ENCODE data around the gene AOPEP. TPM values are rescaled to one million over a fixed set of nuclear protein-coding genes. Genes with fewer than 3 reads are reported as not detected.
A peak's percentile ranks its signal among the peaks of the same experiment; 100 is the strongest.

AOPEP gene
- polyA plus RNA-seq, 1 of the 3 experiments (the other 2 are of a cell fraction): 54.6 TPM

DNA sequence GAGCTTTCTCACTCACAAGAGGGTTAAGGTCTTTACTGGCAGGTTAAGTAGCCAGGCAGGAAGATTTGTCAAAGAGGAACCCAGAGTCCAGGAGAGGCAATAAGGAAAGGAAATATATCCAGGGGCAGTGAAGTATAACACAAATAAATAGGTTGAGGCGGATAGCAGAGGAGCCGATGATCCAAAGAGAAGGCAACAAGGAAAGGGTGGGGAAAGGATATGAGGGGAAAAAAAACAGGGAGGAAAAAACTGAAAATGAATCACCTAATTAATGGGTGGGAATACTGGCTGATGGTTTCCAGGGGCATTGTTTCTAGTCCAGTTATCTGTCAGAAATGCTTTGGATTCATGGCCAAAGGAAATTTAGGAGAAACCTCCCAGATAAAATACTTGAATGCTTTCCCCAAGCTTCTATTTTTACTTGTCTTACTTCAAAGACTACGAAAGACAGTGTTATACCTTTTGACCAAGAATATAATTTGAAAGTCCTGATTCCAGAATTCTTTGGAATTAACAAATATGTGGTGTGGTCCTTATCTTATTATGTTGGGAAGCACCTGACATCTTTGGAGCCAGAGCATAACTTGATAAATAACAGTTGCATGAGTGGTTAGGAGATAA lies 146.5 kb downstream of the AOPEP start (continued):
- TF ChIP-seq, protein P1, sequence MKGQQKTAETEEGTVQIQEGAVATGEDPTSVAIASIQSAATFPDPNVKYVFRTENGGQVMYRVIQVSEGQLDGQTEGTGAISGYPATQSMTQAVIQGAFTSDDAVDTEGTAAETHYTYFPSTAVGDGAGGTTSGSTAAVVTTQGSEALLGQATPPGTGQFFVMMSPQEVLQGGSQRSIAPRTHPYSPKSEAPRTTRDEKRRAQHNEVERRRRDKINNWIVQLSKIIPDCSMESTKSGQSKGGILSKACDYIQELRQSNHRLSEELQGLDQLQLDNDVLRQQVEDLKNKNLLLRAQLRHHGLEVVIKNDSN (IDR thresholded peaks at IDR 0.05; ENCODE audit: borderline replicate concordance, low read depth): no peak; the same call in 1 of the 2 replicates
- no peak; the same call in 1 of the 2 replicates for TF ChIP-seq FOXM1 (IDR thresholded peaks at IDR 0.05; ENCODE audit: low read depth)
- TF ChIP-seq, protein P2, sequence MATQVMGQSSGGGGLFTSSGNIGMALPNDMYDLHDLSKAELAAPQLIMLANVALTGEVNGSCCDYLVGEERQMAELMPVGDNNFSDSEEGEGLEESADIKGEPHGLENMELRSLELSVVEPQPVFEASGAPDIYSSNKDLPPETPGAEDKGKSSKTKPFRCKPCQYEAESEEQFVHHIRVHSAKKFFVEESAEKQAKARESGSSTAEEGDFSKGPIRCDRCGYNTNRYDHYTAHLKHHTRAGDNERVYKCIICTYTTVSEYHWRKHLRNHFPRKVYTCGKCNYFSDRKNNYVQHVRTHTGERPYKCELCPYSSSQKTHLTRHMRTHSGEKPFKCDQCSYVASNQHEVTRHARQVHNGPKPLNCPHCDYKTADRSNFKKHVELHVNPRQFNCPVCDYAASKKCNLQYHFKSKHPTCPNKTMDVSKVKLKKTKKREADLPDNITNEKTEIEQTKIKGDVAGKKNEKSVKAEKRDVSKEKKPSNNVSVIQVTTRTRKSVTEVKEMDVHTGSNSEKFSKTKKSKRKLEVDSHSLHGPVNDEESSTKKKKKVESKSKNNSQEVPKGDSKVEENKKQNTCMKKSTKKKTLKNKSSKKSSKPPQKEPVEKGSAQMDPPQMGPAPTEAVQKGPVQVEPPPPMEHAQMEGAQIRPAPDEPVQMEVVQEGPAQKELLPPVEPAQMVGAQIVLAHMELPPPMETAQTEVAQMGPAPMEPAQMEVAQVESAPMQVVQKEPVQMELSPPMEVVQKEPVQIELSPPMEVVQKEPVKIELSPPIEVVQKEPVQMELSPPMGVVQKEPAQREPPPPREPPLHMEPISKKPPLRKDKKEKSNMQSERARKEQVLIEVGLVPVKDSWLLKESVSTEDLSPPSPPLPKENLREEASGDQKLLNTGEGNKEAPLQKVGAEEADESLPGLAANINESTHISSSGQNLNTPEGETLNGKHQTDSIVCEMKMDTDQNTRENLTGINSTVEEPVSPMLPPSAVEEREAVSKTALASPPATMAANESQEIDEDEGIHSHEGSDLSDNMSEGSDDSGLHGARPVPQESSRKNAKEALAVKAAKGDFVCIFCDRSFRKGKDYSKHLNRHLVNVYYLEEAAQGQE (IDR thresholded peaks at IDR 0.05; ENCODE audit: low read depth, low read length): no peak
- TF ChIP-seq, protein P3, sequence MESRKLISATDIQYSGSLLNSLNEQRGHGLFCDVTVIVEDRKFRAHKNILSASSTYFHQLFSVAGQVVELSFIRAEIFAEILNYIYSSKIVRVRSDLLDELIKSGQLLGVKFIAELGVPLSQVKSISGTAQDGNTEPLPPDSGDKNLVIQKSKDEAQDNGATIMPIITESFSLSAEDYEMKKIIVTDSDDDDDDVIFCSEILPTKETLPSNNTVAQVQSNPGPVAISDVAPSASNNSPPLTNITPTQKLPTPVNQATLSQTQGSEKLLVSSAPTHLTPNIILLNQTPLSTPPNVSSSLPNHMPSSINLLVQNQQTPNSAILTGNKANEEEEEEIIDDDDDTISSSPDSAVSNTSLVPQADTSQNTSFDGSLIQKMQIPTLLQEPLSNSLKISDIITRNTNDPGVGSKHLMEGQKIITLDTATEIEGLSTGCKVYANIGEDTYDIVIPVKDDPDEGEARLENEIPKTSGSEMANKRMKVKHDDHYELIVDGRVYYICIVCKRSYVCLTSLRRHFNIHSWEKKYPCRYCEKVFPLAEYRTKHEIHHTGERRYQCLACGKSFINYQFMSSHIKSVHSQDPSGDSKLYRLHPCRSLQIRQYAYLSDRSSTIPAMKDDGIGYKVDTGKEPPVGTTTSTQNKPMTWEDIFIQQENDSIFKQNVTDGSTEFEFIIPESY (IDR thresholded peaks at IDR 0.05; ENCODE audit: borderline replicate concordance, low read depth): 0 out of 2 replicates have a peak, but pooled peaks have one; percentile 35
- TF ChIP-seq TAF1 (IDR thresholded peaks at IDR 0.05; ENCODE audit: borderline replicate concordance, low read depth, low read length): peak; percentile 26; the same call in 1 of the 2 replicates
- peak; percentile 47; the same call in 1 of the 2 replicates for TF ChIP-seq RXRA (IDR thresholded peaks at IDR 0.05; ENCODE audit: borderline replicate concordance, low read depth)
- peak; percentile 93 for TF ChIP-seq TCF12 (IDR thresholded peaks at IDR 0.05)
- no peak for TF ChIP-seq CHD2 (IDR thresholded peaks at IDR 0.05; ENCODE audit: low read length, partially characterized antibody)
- TF ChIP-seq RAD21 (IDR thresholded peaks at IDR 0.05; ENCODE audit: low read length): no peak
- peak; percentile 74 for TF ChIP-seq FOSL2 (IDR thresholded peaks at IDR 0.05; ENCODE audit: borderline replicate concordance, low read depth)
- no peak for TF ChIP-seq SMC3 (IDR thresholded peaks at IDR 0.05; ENCODE audit: low read depth, low read length)
- TF ChIP-seq, protein P4, sequence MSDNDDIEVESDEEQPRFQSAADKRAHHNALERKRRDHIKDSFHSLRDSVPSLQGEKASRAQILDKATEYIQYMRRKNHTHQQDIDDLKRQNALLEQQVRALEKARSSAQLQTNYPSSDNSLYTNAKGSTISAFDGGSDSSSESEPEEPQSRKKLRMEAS (IDR thresholded peaks at IDR 0.05; ENCODE audit: low read depth): no peak
- TF ChIP-seq GABPA (IDR thresholded peaks at IDR 0.05; ENCODE audit: low read depth): no peak; the same call in 1 of the 2 replicates
- TF ChIP-seq SIN3A (IDR thresholded peaks at IDR 0.05; ENCODE audit: borderline replicate concordance, low read depth, low read length): no peak
- TF ChIP-seq, protein P5, sequence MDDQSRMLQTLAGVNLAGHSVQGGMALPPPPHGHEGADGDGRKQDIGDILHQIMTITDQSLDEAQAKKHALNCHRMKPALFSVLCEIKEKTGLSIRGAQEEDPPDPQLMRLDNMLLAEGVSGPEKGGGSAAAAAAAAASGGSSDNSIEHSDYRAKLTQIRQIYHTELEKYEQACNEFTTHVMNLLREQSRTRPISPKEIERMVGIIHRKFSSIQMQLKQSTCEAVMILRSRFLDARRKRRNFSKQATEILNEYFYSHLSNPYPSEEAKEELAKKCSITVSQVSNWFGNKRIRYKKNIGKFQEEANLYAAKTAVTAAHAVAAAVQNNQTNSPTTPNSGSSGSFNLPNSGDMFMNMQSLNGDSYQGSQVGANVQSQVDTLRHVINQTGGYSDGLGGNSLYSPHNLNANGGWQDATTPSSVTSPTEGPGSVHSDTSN (IDR thresholded peaks at IDR 0.05): peak; percentile 87
- TF ChIP-seq ELF1 (IDR thresholded peaks at IDR 0.05): 0 out of 2 replicates have a peak, but pooled peaks have one; percentile 12
- TF ChIP-seq NFIC (IDR thresholded peaks at IDR 0.05; ENCODE audit: borderline replicate concordance): peak; percentile 76
